ENCODE data around the gene LHCGR.
"Not testable (repeated sequence)": the region's sequence is repeated elsewhere in the genome, so short reads cannot be mapped to it uniquely, and the experiment has no call there.

LHCGR gene

DNA sequence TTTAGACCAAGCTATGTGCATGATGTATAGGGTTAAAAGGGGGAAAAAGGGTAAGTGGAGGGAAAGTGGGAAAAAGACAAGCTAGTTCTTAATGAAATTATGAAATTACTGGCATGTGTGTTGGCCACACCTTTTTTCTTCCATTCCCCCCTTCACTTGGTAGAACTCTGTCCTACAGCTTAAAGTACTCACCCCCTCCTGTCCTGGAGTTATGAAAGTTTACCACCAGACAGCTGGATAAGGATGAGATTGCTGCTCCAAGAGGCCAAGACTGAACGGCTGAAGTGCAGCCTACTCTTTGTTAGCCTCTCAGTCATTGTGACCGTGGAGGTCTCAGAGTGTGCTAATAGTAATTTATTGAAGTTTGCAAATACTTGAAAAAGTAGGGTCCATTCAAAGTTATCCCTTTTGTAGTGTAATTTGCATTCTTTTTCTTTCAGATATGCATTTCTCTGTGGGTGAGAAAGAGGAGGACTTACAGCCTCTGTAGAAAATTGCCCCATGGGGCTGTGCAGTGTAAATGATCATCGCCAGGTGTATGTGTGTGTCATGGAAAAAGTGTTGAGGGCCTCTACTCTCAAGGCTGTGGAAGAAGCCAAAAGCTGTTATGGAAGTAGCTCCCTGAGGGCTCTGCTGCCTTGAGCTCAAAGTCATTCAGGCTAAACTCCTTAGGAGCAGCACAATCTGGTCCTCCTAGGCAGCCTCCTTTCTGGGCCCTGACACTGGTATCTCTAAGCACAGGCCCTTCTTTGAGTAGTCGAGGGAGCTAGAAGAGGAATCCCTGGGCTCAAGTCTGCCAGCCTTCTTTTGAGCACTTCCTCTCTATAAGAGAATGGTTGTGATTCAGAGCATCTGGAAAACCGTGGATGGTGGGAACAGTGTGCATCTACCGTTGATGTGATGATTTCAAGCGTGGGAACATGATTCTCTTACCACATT lies 46.2 kb downstream of the LHCGR start:
- DNase-seq (ENCODE audit: low spot score) = no peak

DNA sequence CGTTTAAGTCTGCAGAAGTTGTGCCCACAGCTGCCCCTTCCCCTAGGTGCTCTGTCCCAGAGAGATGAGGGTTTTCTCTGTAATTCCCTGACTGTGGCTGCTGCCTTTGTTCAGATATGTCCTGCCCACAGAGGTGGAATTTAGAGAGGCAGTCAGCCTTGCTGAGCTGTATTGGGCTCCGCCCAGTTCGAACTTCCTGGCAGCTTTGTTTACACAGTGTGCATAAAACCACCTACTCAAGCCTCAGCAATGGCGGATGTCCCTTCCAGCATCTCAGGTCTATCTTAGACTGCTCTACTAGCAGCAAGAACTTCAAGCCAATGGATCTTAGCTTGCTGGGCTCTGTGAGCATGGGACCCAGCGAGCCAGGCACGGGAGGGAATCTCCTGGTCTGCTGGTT lies 48.1 kb downstream of the LHCGR start:
- no peak for DNase-seq (ENCODE audit: low spot score)

DNA sequence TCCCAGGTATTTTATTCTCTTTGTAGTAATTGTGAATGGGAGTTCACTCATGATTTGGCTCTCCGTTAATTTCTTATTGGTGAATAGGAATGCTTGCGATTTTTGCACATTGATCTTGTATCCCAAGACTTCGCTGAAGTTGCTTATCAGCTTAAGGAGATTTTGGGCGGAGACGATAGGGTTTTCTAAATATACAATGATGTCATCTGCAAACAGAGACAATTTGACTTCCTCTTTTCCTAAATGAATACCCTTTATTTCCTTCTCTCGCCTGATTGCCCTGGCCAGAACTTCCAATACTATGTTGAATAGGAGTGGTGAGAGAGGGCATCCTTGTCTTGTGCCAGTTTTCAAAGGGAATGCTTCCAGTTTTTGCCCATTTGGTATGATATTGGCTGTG lies 51.9 kb downstream of the LHCGR start:
- not testable (repeated sequence) for DNase-seq (ENCODE audit: low spot score)

DNA sequence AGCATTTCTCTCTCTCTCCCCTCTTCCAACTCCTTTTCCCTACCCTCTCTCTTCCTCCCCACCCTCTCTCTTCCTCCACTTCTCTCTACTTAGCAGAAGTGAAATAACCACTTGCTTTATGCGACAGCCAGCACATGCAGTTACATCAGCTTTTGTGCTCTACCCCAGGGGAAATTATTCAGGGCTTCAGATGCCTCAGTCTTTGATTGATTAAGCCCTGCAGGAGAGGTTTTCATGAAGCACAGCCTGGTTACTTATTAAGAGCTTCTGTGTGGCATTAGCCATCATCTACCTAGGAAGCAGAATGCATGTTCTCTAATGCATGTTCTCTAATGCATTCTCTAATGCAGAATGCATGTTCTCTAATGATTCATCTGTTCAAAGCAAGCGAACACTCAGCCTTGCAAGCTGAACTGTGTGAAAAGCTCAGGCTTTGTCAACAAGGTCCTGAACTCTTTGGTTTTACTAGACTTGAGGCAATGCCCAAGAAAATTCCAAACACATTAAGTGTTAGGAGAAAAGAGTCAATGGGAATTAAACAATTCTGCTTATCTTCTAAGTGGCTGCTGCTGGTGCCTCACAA lies 56.1 kb downstream of the LHCGR start:
- no peak for DNase-seq (ENCODE audit: low spot score)

DNA sequence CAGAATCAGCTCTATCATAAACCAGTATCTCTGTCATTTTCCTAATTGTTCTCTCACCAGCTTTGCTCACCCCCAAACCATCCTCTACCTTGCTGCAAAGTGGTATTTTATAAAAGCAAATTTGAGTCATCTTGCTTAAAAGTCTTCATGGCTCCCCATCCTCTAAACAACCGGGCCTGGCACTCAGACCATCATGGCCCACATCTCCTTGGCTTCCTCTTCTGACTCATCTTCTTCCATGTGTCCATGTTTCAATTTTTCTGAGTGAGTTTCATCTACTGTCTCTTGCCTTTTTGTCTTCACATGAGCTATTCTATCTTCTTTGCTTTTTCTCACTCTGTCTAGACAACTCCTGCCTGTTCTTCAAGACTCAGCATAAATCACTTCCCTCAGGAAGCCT lies 58.6 kb downstream of the LHCGR start:
- DNase-seq (ENCODE audit: low spot score) = no peak

DNA sequence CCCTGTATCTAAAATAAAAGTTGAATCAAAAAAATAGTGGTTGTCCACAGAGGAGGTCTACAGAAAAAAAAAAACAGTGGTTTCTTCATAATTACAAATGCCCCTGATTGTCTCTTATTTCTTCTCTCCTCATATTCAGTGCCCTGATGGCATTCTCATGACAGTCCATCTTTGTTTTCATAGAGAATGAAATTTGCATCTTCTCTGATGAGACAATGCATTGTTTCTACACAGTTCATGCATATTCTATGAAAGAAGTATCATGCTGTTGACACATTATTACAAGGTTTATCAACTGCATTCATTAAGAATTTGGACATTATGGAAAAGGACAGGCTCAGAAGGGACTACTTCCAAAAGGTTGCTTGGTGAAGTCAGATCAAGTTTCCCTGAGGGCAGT lies 59.5 kb downstream of the LHCGR start:
- no peak for DNase-seq (ENCODE audit: low spot score)

DNA sequence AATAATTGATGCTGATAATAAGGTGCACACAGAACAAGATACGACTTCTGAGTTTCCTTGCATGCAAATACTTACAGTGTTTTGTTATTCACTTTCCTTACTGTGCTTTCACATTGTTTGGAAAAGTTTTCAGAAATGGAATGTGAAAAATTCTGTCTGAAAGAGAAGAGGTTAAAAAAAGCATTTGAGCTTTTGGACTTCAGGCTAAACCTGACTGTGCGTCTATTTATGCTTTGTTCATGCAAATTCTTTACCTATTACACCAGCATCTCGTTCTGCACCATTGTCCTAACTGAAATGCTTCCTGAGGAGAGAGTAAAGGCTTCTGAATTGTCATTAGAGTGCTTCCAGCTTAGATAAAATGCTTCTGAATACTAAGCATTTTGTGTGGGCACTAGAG lies 61.4 kb downstream of the LHCGR start:
- DNase-seq (ENCODE audit: low spot score) = no peak

DNA sequence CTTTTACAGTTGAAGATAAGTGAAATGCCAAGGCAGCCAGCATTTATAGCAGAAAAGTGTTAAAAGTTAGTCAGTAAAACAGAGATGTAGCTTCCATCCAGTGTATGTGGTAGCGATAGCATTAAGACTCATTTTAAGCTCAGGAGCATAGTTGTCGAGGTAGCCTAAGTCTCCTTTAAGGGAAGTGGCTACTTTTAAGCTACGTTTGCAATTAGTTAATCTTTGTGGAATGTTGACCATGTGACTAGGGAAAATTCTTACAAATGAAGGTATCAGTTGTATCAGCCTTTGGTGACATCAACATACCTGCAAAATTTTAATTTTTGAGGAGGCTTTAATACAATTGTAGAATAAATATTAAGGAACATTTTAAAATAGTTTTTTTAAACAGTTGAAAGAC lies 61.9 kb downstream of the LHCGR start:
- no peak for DNase-seq (ENCODE audit: low spot score)

DNA sequence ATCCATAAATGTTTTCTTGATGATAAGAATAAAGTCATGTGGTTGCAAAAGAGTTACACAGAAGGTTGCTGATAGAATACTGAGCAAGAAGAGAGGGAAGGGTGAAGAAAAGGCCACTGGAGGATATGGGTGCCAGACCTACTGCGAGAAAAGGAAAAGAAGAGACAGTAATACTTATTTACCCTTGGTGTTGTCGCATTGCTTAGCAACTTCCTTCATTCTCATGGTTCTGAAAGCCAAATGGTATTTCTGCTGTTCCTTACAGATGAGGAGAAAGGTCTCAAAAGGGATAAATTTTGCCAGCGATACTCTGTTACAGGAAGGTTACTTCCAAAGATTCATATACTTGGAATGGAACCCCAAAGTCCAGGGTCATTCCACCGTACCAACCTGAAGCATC lies 62.5 kb downstream of the LHCGR start:
- DNase-seq (ENCODE audit: low spot score) = no peak

DNA sequence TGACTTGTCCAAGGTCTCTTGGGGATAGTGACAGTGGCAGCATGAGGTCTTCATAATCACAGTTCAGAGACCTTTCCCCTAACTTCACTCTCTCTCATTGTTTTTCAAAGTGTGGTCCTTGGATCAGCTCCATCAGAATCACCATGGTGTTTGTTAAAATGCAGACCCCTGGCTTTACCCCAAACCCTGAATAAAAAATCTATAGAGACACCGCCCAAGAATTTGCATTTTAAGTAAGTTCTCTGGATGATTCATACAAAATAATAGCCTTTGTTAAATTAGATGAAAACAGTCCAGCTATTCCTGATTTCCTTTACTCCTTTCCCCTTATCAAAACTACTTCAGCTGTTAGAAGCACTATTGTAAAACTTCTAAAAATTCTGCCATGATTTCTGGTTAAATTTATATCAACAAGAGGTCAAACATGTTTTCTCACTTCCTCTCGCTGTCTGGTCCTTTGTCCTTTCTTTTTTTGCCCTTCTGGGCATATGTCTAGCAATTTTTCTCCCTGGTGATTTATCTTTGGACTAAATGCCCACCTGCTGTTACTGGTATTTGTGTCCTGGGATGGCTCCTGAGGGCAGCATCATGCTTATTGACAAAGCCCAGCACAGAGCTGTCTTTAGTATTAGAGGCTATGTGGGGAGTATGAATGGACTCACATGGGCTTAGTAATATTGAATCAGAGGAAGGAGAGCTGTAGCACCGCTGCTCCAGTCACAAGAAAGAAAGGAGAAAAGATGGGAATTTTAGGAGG lies 63.4 kb downstream of the LHCGR start:
- no peak for DNase-seq (ENCODE audit: low spot score)

DNA sequence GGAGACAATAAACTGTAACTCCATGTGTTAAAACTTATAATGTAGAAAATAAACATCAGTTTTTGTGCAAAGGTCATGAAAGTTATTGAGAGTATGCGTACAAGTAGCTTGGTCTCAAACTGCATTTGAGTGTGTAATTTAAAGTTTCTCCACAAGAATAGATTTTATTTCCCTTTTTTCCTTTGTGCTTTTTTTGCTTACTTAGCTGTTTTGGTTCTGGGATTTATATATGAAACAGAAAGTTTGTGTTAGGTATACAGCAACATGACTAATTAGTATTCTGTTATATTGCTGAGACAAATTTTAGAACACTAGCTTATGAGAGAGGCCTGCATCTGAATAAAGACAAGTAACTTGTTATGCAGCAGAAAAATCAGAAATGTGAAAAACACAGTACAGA lies 70.4 kb downstream of the LHCGR start:
- DNase-seq (ENCODE audit: low spot score) = no peak

DNA sequence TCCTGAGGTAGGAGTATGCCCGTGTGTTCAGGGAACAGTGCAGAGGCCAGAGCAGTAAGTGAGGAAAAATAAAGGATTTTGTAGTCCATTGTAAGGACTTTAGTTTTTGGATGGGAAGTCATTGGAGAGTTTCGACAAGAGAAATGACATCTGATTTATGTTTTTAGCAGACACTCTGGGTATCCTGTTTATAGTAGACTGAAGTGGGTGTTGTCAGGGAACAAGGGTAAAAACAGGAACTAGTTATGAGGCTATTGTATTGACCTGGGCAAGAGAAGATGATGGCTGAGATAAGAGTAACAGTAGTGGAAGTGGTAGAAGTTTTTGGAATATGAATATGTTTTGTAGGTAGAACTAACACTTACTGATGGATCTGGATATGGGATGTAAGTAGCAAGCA lies 78.1 kb downstream of the LHCGR start:
- DNase-seq (ENCODE audit: low spot score) = no peak

DNA sequence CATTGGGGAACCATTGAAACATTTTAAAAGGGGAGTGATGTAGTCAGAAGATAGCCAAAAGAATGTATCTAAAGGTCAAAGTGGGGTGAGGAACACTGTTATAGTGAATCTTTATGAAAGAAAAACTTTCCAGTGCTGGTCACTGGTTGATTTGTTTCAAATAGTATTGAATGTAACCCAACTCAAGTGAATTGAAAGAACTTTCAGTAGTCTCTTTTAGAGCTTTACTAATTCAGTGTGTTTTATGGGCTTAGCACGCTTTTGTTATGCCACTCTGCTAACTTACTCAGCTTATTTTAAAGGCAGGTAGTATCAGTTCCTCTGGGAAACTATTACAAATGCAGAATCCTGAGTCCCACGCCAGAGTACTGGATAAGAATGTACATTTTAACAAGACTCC lies 80.6 kb downstream of the LHCGR start:
- DNase-seq (ENCODE audit: low spot score) = no peak

DNA sequence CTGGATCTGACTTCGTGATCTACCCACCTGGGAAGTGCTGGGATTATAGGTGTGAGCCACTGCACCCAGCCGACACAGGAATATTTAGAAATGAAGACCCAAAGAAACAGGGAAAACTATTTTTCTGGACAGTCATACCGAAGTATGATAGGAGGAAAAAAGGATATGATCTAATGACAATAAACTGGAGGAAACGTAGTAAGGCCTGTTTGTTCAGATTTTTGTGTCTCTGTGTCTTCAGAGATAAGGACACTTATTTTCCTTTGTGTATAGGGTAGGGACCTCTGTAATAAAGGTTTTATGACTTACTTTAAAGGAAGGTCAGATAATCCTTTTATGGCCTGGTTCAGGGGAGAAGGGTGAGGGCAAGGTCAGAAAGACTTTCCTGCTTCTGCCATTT lies 81.9 kb downstream of the LHCGR start:
- DNase-seq (ENCODE audit: low spot score) = no peak

DNA sequence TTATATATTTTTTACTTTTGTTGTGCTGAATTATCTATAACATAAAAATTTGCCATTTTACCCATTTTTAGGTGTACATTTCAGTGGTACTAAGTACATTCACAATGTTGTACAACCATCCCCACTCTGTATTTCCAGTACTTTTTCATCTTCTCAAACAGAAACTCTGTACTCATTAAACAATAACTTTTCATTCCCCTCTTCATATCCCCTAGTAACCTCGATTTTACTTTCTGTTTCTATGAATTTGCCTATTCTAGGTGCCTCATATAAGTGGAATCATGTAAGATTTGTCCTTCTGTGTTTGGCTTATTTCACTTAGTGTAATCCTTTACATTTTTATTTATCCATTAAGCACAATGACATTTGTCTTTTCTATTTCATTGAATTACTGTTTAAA lies 86.5 kb downstream of the LHCGR start:
- no peak for DNase-seq (ENCODE audit: low spot score)

DNA sequence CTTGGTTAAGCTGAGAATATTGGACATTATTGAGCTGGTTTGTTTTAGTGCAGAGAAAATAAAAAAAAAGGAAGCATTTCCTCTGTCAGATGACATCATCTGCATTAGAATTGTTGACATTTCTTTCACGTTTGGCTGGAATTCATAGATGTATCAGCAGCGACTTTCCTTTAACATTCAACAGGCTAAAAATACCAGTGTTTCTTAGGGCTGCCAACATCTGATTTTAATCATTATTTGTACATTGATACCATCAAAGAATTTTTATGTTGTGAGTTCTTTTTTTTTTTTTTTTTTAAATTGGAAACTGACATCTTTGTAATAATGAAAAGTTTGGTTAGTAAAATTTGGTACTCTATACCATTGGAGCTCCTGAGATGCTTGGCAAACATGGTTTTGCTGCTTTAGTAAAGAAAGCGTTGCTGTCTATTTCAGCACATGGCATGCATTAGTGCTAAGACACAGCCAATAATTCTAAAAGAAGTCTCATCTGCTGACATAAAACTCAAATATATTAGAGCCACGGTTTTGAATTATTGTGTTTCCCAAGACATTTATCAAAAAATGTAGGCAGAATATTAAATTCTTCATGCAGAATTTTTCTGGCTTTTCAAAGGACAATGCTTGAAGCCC lies 104.2 kb downstream of the LHCGR start:
- peak; percentile 8 for DNase-seq (ENCODE audit: low spot score)

DNA sequence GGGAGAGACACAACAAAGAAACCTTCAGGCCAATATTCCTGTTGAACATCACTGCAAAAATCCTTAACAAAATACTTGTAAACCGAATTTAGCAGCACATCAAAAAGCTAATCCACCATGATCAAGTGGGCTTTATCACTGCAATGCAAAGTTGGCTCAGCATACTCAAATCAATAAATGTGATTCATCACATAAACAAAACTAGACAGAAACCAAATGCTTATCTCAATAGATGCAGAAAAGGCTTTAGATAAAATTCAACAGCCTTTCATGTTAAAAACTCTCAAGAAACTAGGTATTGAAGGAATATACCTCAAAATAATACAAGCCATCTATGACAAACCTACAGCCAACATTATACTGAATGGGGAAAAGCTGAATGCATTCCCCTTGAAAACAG lies 117.3 kb downstream of the LHCGR start:
- no peak for DNase-seq (ENCODE audit: low spot score)
